Mesothelial cell of epicardium (in vitro differentiated cells): ENCODE results near the gene ING1. TPM values are rescaled to one million over a fixed set of nuclear protein-coding genes. Genes with fewer than 3 reads are reported as not detected.

Experiments used
- DNase-seq, 2 experiments: peaks; one replicate each; pipeline ENCODE4 v3.0.0; 2021; ENCODE audit warnings: low spot score in 2 of 2; ENCODE audit not compliant: unreplicated experiment in 2 of 2
- H3K27ac Mint-ChIP-seq: 2 replicates; pipeline ENCODE4 v1.8.0; 2021; ENCODE audit warnings: mixed read lengths
- H3K27me3 Mint-ChIP-seq: 2 replicates; pipeline ENCODE4 v1.8.0; 2021; ENCODE audit warnings: low read depth, mixed read lengths
- H3K36me3 Mint-ChIP-seq: 2 replicates; pipeline ENCODE4 v1.8.0; 2021; ENCODE audit warnings: mixed read lengths
- H3K4me1 Mint-ChIP-seq: 2 replicates; pipeline ENCODE4 v1.8.0; 2021; ENCODE audit warnings: mixed read lengths
- H3K4me3 Mint-ChIP-seq: 2 replicates; pipeline ENCODE4 v1.8.0; 2021; ENCODE audit warnings: mild to moderate bottlenecking, moderate library complexity, mixed read lengths
- H3K9me3 Mint-ChIP-seq: 2 replicates; pipeline ENCODE4 v1.8.0; 2021; ENCODE audit warnings: mixed read lengths
- total RNA-seq: library from RNA; stranded (reverse); gene quantifications from 3 replicates; pipeline ENCODE4 v1.2.1, GENCODE V29; 2021
- TF ChIP-seq, protein P1 (sequence below): fragments of 200-600 bp; sonication (generic); IDR thresholded peaks from one replicate; pipeline ENCODE4 v1.5.0; 2021; ENCODE audit warnings: antibody characterized with exemption; ENCODE audit not compliant: unreplicated experiment

Gene ING1
- total RNA-seq, 1 donor from 2014 or later, result 19.1 TPM

DNA sequence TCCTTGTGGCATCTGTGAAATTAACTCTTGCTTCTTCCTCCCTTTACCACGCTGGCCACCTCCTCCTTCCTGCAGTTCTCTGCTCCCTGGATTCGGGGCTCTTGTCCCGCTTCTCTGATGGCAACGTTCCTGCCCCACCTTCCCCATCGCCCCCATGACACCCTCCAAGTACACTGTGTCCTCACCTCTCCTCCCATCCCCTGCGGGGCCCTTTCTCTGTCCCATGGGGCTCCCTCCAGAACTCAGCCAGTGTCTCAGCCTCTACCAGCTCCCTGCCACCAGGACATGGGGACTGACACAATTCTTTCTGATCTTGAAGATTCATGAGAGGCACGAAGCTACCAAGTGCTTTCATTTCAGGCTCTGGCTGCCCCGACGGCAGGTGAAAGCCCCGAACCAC, 16.7 kb upstream of the ING1 start:
- no peak overlapping the region for H3K27ac Mint-ChIP-seq
- H3K9me3 Mint-ChIP-seq, result no peaks in the 10 kb centered on the region
- no peak for DNase-seq
- H3K27me3 Mint-ChIP-seq, result no peaks in the 10 kb centered on the region
- H3K4me1 Mint-ChIP-seq, result no peaks in the 10 kb centered on the region
- no peak overlapping the region for H3K4me3 Mint-ChIP-seq
- peaks cover 28% of the 10 kb centered on the region for H3K36me3 Mint-ChIP-seq
- TF ChIP-seq, protein P1, sequence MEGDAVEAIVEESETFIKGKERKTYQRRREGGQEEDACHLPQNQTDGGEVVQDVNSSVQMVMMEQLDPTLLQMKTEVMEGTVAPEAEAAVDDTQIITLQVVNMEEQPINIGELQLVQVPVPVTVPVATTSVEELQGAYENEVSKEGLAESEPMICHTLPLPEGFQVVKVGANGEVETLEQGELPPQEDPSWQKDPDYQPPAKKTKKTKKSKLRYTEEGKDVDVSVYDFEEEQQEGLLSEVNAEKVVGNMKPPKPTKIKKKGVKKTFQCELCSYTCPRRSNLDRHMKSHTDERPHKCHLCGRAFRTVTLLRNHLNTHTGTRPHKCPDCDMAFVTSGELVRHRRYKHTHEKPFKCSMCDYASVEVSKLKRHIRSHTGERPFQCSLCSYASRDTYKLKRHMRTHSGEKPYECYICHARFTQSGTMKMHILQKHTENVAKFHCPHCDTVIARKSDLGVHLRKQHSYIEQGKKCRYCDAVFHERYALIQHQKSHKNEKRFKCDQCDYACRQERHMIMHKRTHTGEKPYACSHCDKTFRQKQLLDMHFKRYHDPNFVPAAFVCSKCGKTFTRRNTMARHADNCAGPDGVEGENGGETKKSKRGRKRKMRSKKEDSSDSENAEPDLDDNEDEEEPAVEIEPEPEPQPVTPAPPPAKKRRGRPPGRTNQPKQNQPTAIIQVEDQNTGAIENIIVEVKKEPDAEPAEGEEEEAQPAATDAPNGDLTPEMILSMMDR, result no peak

DNA sequence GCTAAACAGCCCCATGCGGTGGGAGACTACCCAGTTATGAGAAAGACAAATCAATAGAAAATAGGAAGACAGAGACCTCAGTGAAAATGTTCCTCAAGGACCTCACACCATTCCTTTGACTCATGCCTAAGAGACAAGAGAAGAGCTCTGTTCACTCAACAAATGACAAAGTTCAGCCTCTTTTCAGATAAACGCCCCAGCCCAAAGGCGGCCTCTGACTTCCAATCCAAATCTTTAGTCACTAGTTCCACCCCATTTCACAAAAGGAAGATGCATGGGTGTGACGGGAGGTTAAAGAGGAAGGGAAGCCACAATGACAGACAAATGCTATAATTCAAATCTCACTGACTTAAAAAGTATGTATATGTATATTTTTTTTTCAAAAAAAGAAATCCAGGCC, 15.7 kb upstream of the ING1 start:
- DNase-seq, result no peak
- Mint-ChIP-seq H3K36me3 (peaks cover 28% of the 10 kb centered on the region), H3K9me3 (no peaks in the 10 kb centered on the region), H3K27me3 (no peaks in the 10 kb centered on the region), H3K4me3 (no peak overlapping the region), H3K27ac (no peak overlapping the region), H3K4me1 (peaks cover 3% of the 10 kb centered on the region)
- TF ChIP-seq, protein P1, result no peak

DNA sequence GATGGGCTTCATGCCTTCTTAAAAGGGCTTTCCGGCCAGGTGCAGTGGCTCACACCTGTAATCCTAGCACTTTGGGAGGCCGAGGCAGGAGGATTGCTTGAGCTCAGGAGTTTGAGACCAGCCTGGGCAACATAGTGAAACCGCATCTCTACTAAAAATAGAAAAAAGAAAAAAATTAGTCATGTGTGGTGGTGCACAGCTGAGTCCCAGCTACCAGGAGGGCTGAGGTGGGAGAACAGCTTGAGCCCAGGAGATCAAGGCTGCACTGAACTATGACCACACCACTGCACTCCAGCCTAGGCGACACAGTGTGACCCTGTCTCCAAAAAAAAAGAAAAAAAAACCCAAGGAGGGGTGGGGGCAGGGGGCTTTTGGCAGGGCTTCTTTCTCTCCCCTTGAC, 14.8 kb upstream of the ING1 start:
- Mint-ChIP-seq H3K4me3 (no peak overlapping the region), H3K4me1 (peaks cover 9% of the 10 kb centered on the region), H3K36me3 (peaks cover 27% of the 10 kb centered on the region), H3K27me3 (no peaks in the 10 kb centered on the region), H3K27ac (no peak overlapping the region), H3K9me3 (no peaks in the 10 kb centered on the region)
- TF ChIP-seq, protein P1, result no peak
- DNase-seq, result no peak

DNA sequence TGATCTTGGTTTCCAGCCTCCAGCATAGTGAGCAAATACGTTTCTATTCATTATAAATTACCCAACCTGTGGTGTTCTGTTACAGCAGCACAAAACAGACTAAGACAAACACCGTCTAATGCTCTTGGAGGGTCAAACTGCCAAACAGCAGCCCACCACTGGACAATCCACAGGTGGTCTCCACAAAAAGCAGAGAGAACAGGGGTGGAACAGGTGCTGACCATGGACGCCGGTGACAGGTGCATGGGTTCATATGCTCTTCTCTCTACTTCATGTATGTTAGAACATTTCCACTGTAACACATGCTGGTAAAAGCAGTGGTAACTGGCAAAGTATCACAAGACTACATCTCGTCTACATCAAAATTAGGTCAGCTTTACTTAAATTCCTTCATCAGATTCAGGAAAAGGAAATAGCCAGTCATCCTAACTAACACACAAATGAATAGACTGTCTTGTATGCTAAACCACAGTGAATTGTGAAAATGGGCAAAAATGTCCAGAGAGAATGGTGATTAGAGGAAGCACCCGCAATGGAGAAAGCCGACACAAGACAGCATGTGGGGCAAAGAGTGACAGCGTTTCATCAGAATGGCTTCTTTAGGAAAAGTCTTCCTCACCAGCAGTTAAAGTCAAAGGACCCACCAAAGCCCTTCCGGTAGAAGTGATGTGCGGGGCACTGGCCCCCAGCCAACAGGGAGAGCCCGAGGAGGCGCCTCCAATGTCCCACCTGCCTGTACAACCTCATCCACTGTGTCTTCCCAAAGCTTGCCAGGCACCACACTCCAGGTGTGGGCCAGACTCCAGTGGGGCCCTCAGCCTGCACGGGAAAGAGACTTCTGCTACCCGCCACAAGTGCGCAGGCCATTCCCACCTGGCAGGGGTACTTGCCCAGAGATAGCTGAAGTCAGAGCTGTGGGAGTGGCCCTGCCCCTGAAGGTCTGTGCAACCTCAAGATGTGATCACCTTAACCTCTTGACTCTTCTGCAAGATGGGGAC, 14.1 kb upstream of the ING1 start:
- Mint-ChIP-seq H3K4me1 (peaks cover 11% of the 10 kb centered on the region), H3K27me3 (no peaks in the 10 kb centered on the region), H3K27ac (no peak overlapping the region), H3K9me3 (no peaks in the 10 kb centered on the region), H3K4me3 (no peak overlapping the region), H3K36me3 (peaks cover 28% of the 10 kb centered on the region)
- TF ChIP-seq, protein P1, result no peak
- DNase-seq, result no peak

DNA sequence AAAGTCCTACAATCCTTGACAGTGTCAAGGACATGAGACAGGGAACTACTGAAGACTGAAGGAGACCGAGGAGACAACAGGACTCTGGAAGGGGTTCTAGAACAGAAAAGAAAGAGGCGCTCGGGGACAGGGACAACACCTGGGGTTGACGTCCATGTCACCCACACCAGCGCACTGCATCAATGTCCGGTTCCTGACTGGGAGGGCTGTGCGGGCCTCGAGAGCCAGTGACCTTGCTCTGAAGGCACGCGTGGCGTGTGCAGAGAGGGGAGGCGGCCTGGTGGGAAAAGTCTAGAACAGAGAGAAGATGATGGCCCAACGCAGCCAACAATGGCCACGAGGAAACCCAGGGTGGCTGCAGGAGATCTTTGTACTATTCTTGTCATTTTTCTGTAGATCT, 13.3 kb upstream of the ING1 start:
- DNase-seq, result no peak
- Mint-ChIP-seq H3K4me1 (peaks cover 16% of the 10 kb centered on the region), H3K27me3 (no peaks in the 10 kb centered on the region), H3K27ac (no peak overlapping the region), H3K9me3 (no peaks in the 10 kb centered on the region), H3K4me3 (no peak overlapping the region), H3K36me3 (peaks cover 28% of the 10 kb centered on the region)
- TF ChIP-seq, protein P1, result no peak
